NCI-H2227 (cell line): Measurements from ENCODE around the gene PARP1.

Experiments used
- DNase-seq: peaks from one replicate; lab custom pipeline; 2025; ENCODE audit not compliant: unreplicated experiment; lab: John Stamatoyannopoulos, UW

PARP1 gene

GRCh38 chr1:226311376-226311775 lies 96.5 kb downstream of the PARP1 start:
- no peak for DNase-seq
